Osteoblast (primary cell): ENCODE measurements around the gene TWF2. TPM values are rescaled to one million over a fixed set of nuclear protein-coding genes. Genes with fewer than 3 reads are reported as not detected.
A peak's percentile ranks its signal among the peaks of the same experiment; 100 is the strongest.

Experiments used
- DNase-seq: peaks from one replicate; pipeline ENCODE4 v3.0.0; 2011; ENCODE audit warnings: low spot score, mixed read lengths; ENCODE audit not compliant: insufficient read length; ENCODE audit errors: missing footprints
- H2AFZ ChIP-seq: 2 replicates; pipeline ENCODE4 v1.6.0; 2011; ENCODE audit warnings: mild to moderate bottlenecking, low read length
- H3K27ac ChIP-seq: 2 replicates; pipeline ENCODE4 v1.5.1; 2011; ENCODE audit warnings: mild to moderate bottlenecking, low read depth, low read length, moderate library complexity
- H3K27me3 ChIP-seq: 2 replicates; pipeline ENCODE4 v1.6.0; 2012; ENCODE audit warnings: mild to moderate bottlenecking, control low read depth, inconsistent platforms, low read length, moderate library complexity; ENCODE audit not compliant: insufficient read depth
- H3K36me3 ChIP-seq: 2 replicates; pipeline ENCODE4 v1.5.1; 2011; ENCODE audit warnings: mild to moderate bottlenecking, low read length, control low read depth, moderate library complexity; ENCODE audit not compliant: insufficient read depth
- H3K4me1 ChIP-seq: 2 replicates; pipeline ENCODE4 v1.5.1; 2011; ENCODE audit warnings: mild to moderate bottlenecking, low read length, control low read depth, moderate library complexity; ENCODE audit not compliant: insufficient read depth
- H3K4me2 ChIP-seq: 2 replicates; pipeline ENCODE4 v1.6.0; 2011; ENCODE audit warnings: mild to moderate bottlenecking, low read length; ENCODE audit not compliant: insufficient read depth
- H3K4me3 ChIP-seq: fragments of 200-600 bp; sonication (generic); 3 replicates; pipeline ENCODE4 v1.5.1; 2012; ENCODE audit warnings: mild to moderate bottlenecking, low read length, inconsistent platforms; ENCODE audit not compliant: insufficient read depth
- H3K79me2 ChIP-seq: 2 replicates; pipeline ENCODE4 v1.6.0; 2012; ENCODE audit warnings: mild to moderate bottlenecking, low read length, control low read depth, inconsistent platforms; ENCODE audit not compliant: insufficient read depth
- H3K9me3 ChIP-seq: 2 replicates; pipeline ENCODE4 v1.5.1; 2011; ENCODE audit warnings: low read depth, low read length, control low read depth
- H4K20me1 ChIP-seq: 2 replicates; pipeline ENCODE4 v1.6.0; 2012; ENCODE audit warnings: mild to moderate bottlenecking, low read length, control low read depth; ENCODE audit not compliant: insufficient read depth
- CTCF ChIP-seq: IDR thresholded peaks from 2 replicates; pipeline ENCODE4 v1.5.1; 2011; ENCODE audit warnings: mild to moderate bottlenecking, low read depth, low read length, moderate library complexity; ENCODE audit errors: extremely low read depth
- total RNA-seq: library from RNA; depleted of rRNA; stranded (reverse); fragments of >200 nt; gene quantifications from 2 replicates; pipeline ENCODE4 v1.2.3, GENCODE V29; 2012

The TWF2 gene
- total RNA-seq, 1 donor: 138 TPM

- H3K27ac ChIP-seq: no peak overlapping the region
- H2AFZ ChIP-seq: no peak overlapping the region
Observed at GRCh38 chr3:52234516-52235447, 4.2 kb downstream of the TWF2 start.

GRCh38 chr3:52233968-52234367 is 5.0 kb downstream of the TWF2 start:
- Histone ChIP-seq H3K4me1 (peaks cover 23% of the 10 kb centered on the region), H3K4me2 (no peak overlapping the region), H4K20me1 (peaks cover 48% of the 10 kb centered on the region), H3K79me2 (peaks cover 64% of the 10 kb centered on the region), H3K27me3 (no peaks in the 10 kb centered on the region), H3K27ac (no peak overlapping the region), H3K36me3 (peaks cover 31% of the 10 kb centered on the region), H2AFZ (no peak overlapping the region), H3K9me3 (no peaks in the 10 kb centered on the region), H3K4me3 (no peak overlapping the region)
- no peak for TF ChIP-seq CTCF
- peak; percentile 14 for DNase-seq

More at GRCh38 chr3:52234516-52235447, 4.2 kb downstream of the TWF2 start:
- no peaks in the 10 kb centered on the region for H3K27me3 ChIP-seq
- H3K4me1 ChIP-seq: peaks cover 30% of the 10 kb centered on the region
- H3K79me2 ChIP-seq: peaks cover 67% of the 10 kb centered on the region
- no peak overlapping the region for H3K4me2 ChIP-seq
- peak; percentile 69 for DNase-seq
- no peak overlapping the region for H3K4me3 ChIP-seq
- H3K9me3 ChIP-seq: no peaks in the 10 kb centered on the region
- peaks cover 48% of the 10 kb centered on the region for H4K20me1 ChIP-seq
- H3K36me3 ChIP-seq: peaks cover 24% of the 10 kb centered on the region
- TF ChIP-seq CTCF: no peak

GRCh38 chr3:52233108-52233591 is 5.8 kb downstream of the TWF2 start:
- peaks cover 38% of the 10 kb centered on the region for H3K36me3 ChIP-seq
- H3K4me1 ChIP-seq: peaks cover 19% of the 10 kb centered on the region
- no peak overlapping the region for H3K27ac ChIP-seq
- no peak for TF ChIP-seq CTCF
- DNase-seq: peak; percentile 14
- peaks cover 56% of the 10 kb centered on the region for H3K79me2 ChIP-seq
- H2AFZ ChIP-seq: no peak overlapping the region
- peaks cover 44% of the 10 kb centered on the region for H4K20me1 ChIP-seq
- no peaks in the 10 kb centered on the region for H3K27me3 ChIP-seq
- H3K9me3 ChIP-seq: no peaks in the 10 kb centered on the region
- H3K4me2 ChIP-seq: no peak overlapping the region
- H3K4me3 ChIP-seq: no peak overlapping the region

- peaks cover 38% of the 10 kb centered on the region for H4K20me1 ChIP-seq
- DNase-seq: peak; percentile 51
- no peak for TF ChIP-seq CTCF
Observed at GRCh38 chr3:52232279-52233107, 6.5 kb downstream of the TWF2 start.

More at GRCh38 chr3:52232279-52233107, 6.5 kb downstream of the TWF2 start:
- peaks cover 39% of the 10 kb centered on the region for H3K36me3 ChIP-seq
- no peaks in the 10 kb centered on the region for H3K27me3 ChIP-seq
- peaks cover 12% of the 10 kb centered on the region for H3K4me1 ChIP-seq
- H3K79me2 ChIP-seq: peaks cover 52% of the 10 kb centered on the region
- no peak overlapping the region for H2AFZ ChIP-seq
- H3K4me2 ChIP-seq: no peak overlapping the region
- H3K9me3 ChIP-seq: no peaks in the 10 kb centered on the region
- H3K27ac ChIP-seq: no peak overlapping the region
- no peak overlapping the region for H3K4me3 ChIP-seq
